Mesothelial cell of epicardium (in vitro differentiated cells): ENCODE data around the gene ZNF143. TPM values are rescaled to one million over a fixed set of nuclear protein-coding genes. Genes with fewer than 3 reads are reported as not detected.
A peak's percentile ranks its signal among the peaks of the same experiment; 100 is the strongest.

Experiments
- DNase-seq, 2 experiments: peaks; one replicate each; pipeline ENCODE4 v3.0.0; 2021; ENCODE audit warnings: low spot score in 2 of 2; ENCODE audit not compliant: unreplicated experiment in 2 of 2
- H3K27ac Mint-ChIP-seq: 2 replicates; pipeline ENCODE4 v1.8.0; 2021; ENCODE audit warnings: mixed read lengths
- H3K27me3 Mint-ChIP-seq: 2 replicates; pipeline ENCODE4 v1.8.0; 2021; ENCODE audit warnings: low read depth, mixed read lengths
- H3K36me3 Mint-ChIP-seq: 2 replicates; pipeline ENCODE4 v1.8.0; 2021; ENCODE audit warnings: mixed read lengths
- H3K4me1 Mint-ChIP-seq: 2 replicates; pipeline ENCODE4 v1.8.0; 2021; ENCODE audit warnings: mixed read lengths
- H3K4me3 Mint-ChIP-seq: 2 replicates; pipeline ENCODE4 v1.8.0; 2021; ENCODE audit warnings: mild to moderate bottlenecking, moderate library complexity, mixed read lengths
- H3K9me3 Mint-ChIP-seq: 2 replicates; pipeline ENCODE4 v1.8.0; 2021; ENCODE audit warnings: mixed read lengths
- CTCF ChIP-seq: fragments of 200-600 bp; sonication (generic); IDR thresholded peaks from one replicate; pipeline ENCODE4 v1.5.0; 2021; ENCODE audit warnings: antibody characterized with exemption; ENCODE audit not compliant: unreplicated experiment
- total RNA-seq: library from RNA; stranded (reverse); gene quantifications from 3 replicates; pipeline ENCODE4 v1.2.1, GENCODE V29; 2021

ZNF143 gene
- total RNA-seq, 1 donor from 2014 or later, result 29.1 TPM

DNA sequence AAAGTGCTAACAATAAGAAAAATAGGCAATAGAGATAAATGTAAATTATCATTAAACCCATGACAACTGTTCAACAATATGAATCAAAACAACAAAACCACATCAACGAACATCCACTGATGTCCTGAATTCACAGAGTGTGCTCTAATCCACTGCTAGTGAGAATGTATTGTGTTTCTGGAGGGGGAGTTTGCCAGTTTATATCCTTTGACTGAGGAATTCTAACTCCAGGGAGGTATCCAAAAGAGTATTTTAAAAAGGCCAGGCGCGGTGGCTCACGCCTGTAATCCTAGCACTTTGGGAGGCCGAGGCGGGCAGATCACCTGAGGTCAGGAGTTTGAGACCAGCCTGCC, 110.9 kb downstream of the ZNF143 start:
- peaks cover 48% of the 10 kb centered on the region for H3K4me1 Mint-ChIP-seq

DNA sequence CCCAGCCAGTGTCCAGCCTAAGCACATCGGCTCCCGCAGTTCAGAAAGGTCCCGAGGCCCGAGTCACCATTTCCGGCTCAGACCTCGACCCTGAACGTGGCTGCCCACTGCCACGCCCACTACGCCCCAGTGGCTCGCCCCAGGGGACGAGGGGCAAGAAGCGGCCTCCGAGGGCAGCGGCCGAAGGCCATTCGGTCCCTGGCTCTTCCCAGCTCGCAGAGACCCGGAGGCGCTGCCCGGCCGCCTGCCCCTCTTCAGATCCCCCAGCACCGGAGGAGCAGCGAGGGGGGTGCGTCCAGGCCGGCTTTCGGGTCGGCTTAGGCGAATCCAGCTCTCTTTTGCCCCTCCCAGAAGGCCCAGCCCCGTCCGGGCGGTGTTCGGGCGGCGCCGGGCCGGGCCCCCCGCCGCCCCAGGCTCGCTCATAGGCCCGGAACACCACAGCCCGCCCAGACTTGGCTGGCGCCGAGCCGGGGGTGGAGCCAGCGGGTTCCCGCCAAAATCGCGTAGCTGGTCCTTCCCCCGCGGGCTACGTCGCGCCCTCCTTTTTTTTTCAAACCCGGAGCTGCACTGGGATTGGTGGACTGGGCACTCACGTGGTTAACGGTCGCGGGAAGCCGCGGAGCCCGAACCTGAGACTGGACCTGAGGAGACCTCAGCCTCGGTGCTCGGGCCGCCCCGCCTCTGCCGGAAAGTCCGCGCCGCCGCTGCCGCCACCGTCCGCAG, 112.4 kb downstream of the ZNF143 start, which contains the start of gene WEE1:
WEE1 (plus strand) TSS at position 619 of the 723 bp plus-strand sequence. CDS start 264 bp downstream, outside the sequence.
- Mint-ChIP-seq H3K4me3 (peak within 1 kb of the TSS; percentile 93), H3K4me1 (peaks cover 55% of the 10 kb centered on the region)
- DNase-seq, result peak; percentile 94 to 99

More for the DNA sequence above, 110.9 kb downstream of the ZNF143 start:
- H3K27me3 Mint-ChIP-seq, result no peaks in the 10 kb centered on the region
- no peak for DNase-seq
- peak overlapping the region; percentile 74 for H3K4me3 Mint-ChIP-seq
- H3K27ac Mint-ChIP-seq, result peak overlapping the region; percentile 93
- no peak for TF ChIP-seq CTCF
- H3K36me3 Mint-ChIP-seq, result no peaks in the 10 kb centered on the region
- no peaks in the 10 kb centered on the region for H3K9me3 Mint-ChIP-seq

GRCh38 chr11:9573775-9574621, 113.2 kb downstream of the ZNF143 start:
- Mint-ChIP-seq H3K9me3 (no peaks in the 10 kb centered on the region), H3K4me3 (peak overlapping the region; percentile 93), H3K27ac (peak overlapping the region; percentile 92), H3K4me1 (peaks cover 54% of the 10 kb centered on the region), H3K27me3 (no peaks in the 10 kb centered on the region), H3K36me3 (peaks cover 2% of the 10 kb centered on the region)
- peak in 1 of 2 experiments; percentile 21 for DNase-seq
- no peak for TF ChIP-seq CTCF

More for the DNA sequence above, 112.4 kb downstream of the ZNF143 start, which contains the start of gene WEE1:
- H3K9me3 Mint-ChIP-seq, result no peaks in the 10 kb centered on the region
- peak within 1 kb of the TSS; percentile 96 for H3K27ac Mint-ChIP-seq
- no peak for TF ChIP-seq CTCF
- H3K27me3 Mint-ChIP-seq, result no peaks in the 10 kb centered on the region
- H3K36me3 Mint-ChIP-seq, result no peaks in the 10 kb centered on the region

- no peak for TF ChIP-seq CTCF
- Mint-ChIP-seq H3K4me3 (peak overlapping the region; percentile 93), H3K4me1 (peaks cover 53% of the 10 kb centered on the region), H3K27me3 (no peaks in the 10 kb centered on the region), H3K9me3 (no peaks in the 10 kb centered on the region), H3K27ac (peak overlapping the region; percentile 96), H3K36me3 (peaks cover 5% of the 10 kb centered on the region)
- DNase-seq, result peak in 1 of 2 experiments; percentile 47
Measured at GRCh38 chr11:9574622-9575259, 113.9 kb downstream of the ZNF143 start.
